GM23248 (cell line): ENCODE results near the gene PLK5.

ENCODE experiments used
- EZH2 ChIP-seq: fragments of 200-600 bp; sonication (generic); IDR thresholded peaks from 2 replicates; pipeline ENCODE4 v1.6.1; 2018; ENCODE audit warnings: antibody characterized with exemption, mild to moderate bottlenecking; ENCODE audit not compliant: insufficient read depth, poor library complexity, severe bottlenecking
- EZH2phosphoT487 ChIP-seq: fragments of 200-600 bp; sonication (generic); IDR thresholded peaks from 2 replicates; pipeline ENCODE4 v1.6.1; 2018; ENCODE audit warnings: antibody characterized with exemption, moderate library complexity, mild to moderate bottlenecking, low read depth; ENCODE audit not compliant: insufficient read depth

DNA sequence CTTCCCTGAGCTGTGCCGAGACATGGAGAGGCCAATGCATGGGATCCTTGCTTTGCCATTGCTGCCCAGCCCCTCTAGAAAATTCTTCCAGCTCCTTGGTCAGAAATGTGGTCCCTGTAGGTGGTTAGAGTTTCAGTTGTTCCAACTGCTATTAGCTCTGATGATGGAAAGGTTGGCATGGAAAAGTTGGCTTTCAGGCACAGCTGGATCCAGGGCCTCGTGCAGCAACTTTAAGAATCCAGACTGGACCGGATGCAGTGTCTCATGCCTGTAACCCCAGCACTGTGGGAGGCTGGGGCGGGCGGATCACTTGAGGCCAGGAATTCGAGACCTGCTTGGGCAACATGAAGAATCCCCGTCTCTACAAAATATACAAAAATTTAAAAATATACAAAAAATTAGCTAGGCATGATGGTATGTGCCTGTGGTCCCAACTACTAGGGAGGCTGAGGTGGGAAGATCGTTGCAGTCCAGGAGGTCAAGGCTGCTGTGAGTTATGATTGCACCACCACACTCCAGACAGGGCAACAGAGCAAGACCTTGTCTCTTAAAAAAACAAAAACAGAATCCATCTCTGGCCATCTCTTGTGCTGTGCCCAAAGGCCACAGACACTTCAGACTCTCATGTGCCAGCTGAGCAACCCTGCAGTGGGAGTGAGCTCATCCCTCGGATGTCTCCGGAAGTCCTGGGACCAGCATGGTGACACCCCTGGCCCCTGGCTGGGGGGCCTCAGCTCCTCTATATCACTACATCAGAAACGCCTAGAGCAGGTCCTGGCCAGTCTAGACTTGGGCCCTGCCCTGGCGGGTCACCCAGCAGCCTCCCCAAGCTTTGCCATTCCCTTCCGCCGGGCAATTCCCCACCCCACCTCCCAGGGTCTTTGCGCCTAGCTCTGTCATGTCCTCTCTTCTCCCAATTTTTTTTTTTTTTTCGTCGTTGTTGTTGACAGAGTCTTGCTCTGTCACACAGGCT is 27.5 kb downstream of the PLK5 start:
- TF ChIP-seq EZH2 (no peak), EZH2phosphoT487 (no peak)
